Neuronal stem cell (in vitro differentiated cells): Measurements from ENCODE around the gene HMCN1.

ENCODE experiments used
- DNase-seq: peaks from one replicate; pipeline ENCODE4 v3.0.0-alpha.2; 2013; ENCODE audit warnings: low spot score
- H2AFZ ChIP-seq: one replicate; pipeline ENCODE4 v1.6.1; 2013; ENCODE audit warnings: mild to moderate bottlenecking, low read length, inconsistent platforms
- H2AK5ac ChIP-seq: 2 replicates; pipeline ENCODE4 v1.6.1; 2013; ENCODE audit warnings: low read depth, mild to moderate bottlenecking, inconsistent platforms, low read length, moderate library complexity, mixed read lengths
- H2BK120ac ChIP-seq: 2 replicates; pipeline ENCODE4 v1.6.1; 2013; ENCODE audit warnings: low read depth, mild to moderate bottlenecking, inconsistent platforms, low read length, moderate library complexity, mixed read lengths
- H2BK12ac ChIP-seq: one replicate; pipeline ENCODE4 v1.6.1; 2013; ENCODE audit warnings: low read length, inconsistent platforms
- H2BK15ac ChIP-seq: 2 replicates; pipeline ENCODE4 v1.6.1; 2013; ENCODE audit warnings: mild to moderate bottlenecking, low read length, inconsistent platforms, mixed read lengths
- H2BK5ac ChIP-seq: one replicate; pipeline ENCODE4 v1.6.1; 2013; ENCODE audit warnings: inconsistent platforms, mild to moderate bottlenecking, low read length, moderate library complexity
- H3K14ac ChIP-seq: one replicate; pipeline ENCODE4 v1.6.1; 2013; ENCODE audit warnings: low read length, inconsistent platforms
- H3K18ac ChIP-seq: 2 replicates; pipeline ENCODE4 v1.6.1; 2013; ENCODE audit warnings: low read length, inconsistent platforms
- H3K23ac ChIP-seq: 2 replicates; pipeline ENCODE4 v1.6.1; 2013; ENCODE audit warnings: low read depth, mild to moderate bottlenecking, mixed read lengths, low read length, inconsistent platforms; ENCODE audit not compliant: poor library complexity
- H3K27ac ChIP-seq: replicated peaks from 3 replicates; pipeline ENCODE4 v1.5.1; 2013; ENCODE audit warnings: low read length, inconsistent platforms
- H3K27me3 ChIP-seq, 3 experiments: 2 replicates each; pipeline ENCODE4 v1.6.1; 2013; ENCODE audit warnings: low read length in 3 of 3, mild to moderate bottlenecking in 2 of 3, inconsistent platforms in 1 of 3, low read depth in 1 of 3, mixed read lengths in 1 of 3, moderate library complexity in 1 of 3; ENCODE audit not compliant: control insufficient read depth in 3 of 3, insufficient read depth in 3 of 3
- H3K36me3 ChIP-seq, 2 donors: replicated peaks in 1 of 2; 2 replicates each; pipeline ENCODE4 v1.6.1; 2013; ENCODE audit warnings: low read length in 2 of 2; ENCODE audit not compliant: control insufficient read depth in 2 of 2, insufficient read depth in 2 of 2
- H3K4ac ChIP-seq: 2 replicates; pipeline ENCODE4 v1.6.1; 2013; ENCODE audit warnings: inconsistent platforms, mild to moderate bottlenecking, low read length, moderate library complexity
- H3K4me1 ChIP-seq, 2 donors: 1 replicate in 1 of 2; 2 replicates in 1 of 2; pipeline ENCODE4 v1.6.1; 2013; ENCODE audit warnings: low read length in 2 of 2, low read depth in 1 of 2; ENCODE audit not compliant: control insufficient read depth in 2 of 2, insufficient read depth in 1 of 2
- H3K4me2 ChIP-seq: one replicate; pipeline ENCODE4 v1.6.1; 2013; ENCODE audit warnings: mild to moderate bottlenecking, low read length, inconsistent platforms; ENCODE audit not compliant: insufficient read depth, poor library complexity, severe bottlenecking
- H3K4me3 ChIP-seq, 2 donors: 2 replicates each; pipeline ENCODE4 v1.5.1; 2013; ENCODE audit warnings: low read length in 2 of 2, mild to moderate bottlenecking in 2 of 2, inconsistent platforms in 1 of 2, moderate library complexity in 1 of 2
- H3K79me1 ChIP-seq: one replicate; pipeline ENCODE4 v1.6.1; 2013; ENCODE audit warnings: low read depth, mild to moderate bottlenecking, inconsistent platforms, low read length, moderate library complexity
- H3K9ac ChIP-seq: one replicate; pipeline ENCODE4 v1.6.1; 2013; ENCODE audit warnings: mild to moderate bottlenecking, low read depth, low read length, inconsistent platforms; ENCODE audit not compliant: poor library complexity
- H3K9me3 ChIP-seq, 2 donors: replicated peaks in 1 of 2; 2 replicates each; pipeline versions ENCODE3 to v1.6.1; 2013; ENCODE audit warnings: low read length in 2 of 2, mild to moderate bottlenecking in 2 of 2, inconsistent platforms in 1 of 2, low read depth in 1 of 2, mixed read lengths in 1 of 2, moderate library complexity in 1 of 2; ENCODE audit not compliant: control insufficient read depth in 2 of 2, insufficient read depth in 1 of 2
- H4K8ac ChIP-seq: one replicate; pipeline ENCODE4 v1.6.1; 2013; ENCODE audit warnings: low read depth, mild to moderate bottlenecking, inconsistent platforms, low read length, moderate library complexity
- H4K91ac ChIP-seq: one replicate; pipeline ENCODE4 v1.6.1; 2013; ENCODE audit warnings: low read length, low read depth, mild to moderate bottlenecking, inconsistent platforms; ENCODE audit not compliant: poor library complexity
- WGBS, 2 donors: extraction: QIAGEN DNeasy Blood & Tissue Kit; methylation state at CpG; one replicate each; pipeline ENCODE4 v1.1.7; 2013; ENCODE audit warnings: missing lambda C conversion rate in 2 of 2, mixed read lengths in 1 of 2; ENCODE audit not compliant: insufficient read length in 2 of 2, insufficient replicate concordance in 1 of 2; ENCODE audit errors: extremely low coverage in 2 of 2; 5-methylcytosine and 5-hydroxymethylcytosine counted together

The HMCN1 gene

GRCh38 chr1:185939142-185939541 is 205.0 kb downstream of the HMCN1 start:
- WGBS, 2 donors, result no CpG with 5 or more reads among the region's 3 CpGs
- Histone ChIP-seq H3K27ac (no peak overlapping the region), H3K4ac (no peak overlapping the region), H3K9ac (no peak overlapping the region), H3K23ac (no peak overlapping the region), H2AK5ac (no peak overlapping the region), H3K79me1 (no peaks in the 10 kb centered on the region), H3K9me3 (no peaks in the 10 kb centered on the region), H2BK15ac (no peak overlapping the region), H2BK5ac (no peak overlapping the region), H3K27me3 (no peaks in the 10 kb centered on the region), H4K91ac (no peak overlapping the region), H4K8ac (no peak overlapping the region), H3K14ac (no peak overlapping the region), H2AFZ (no peak overlapping the region), H2BK120ac (no peak overlapping the region), H3K18ac (no peak overlapping the region), H2BK12ac (no peak overlapping the region), H3K4me3 (no peak overlapping the region), H3K4me1 (no peaks in the 10 kb centered on the region), H3K4me2 (no peak overlapping the region), H3K36me3 (no peaks in the 10 kb centered on the region)
- no peak for DNase-seq

GRCh38 chr1:185942961-185943360 is 208.8 kb downstream of the HMCN1 start:
- H3K9me3 ChIP-seq, result no peaks in the 10 kb centered on the region
- no peak for DNase-seq
- no peak overlapping the region for H3K4me3 ChIP-seq
- no peak overlapping the region for H2AFZ ChIP-seq
- H3K18ac ChIP-seq, result no peak overlapping the region
- H3K79me1 ChIP-seq, result no peaks in the 10 kb centered on the region
- H2AK5ac ChIP-seq, result no peak overlapping the region
- H3K27ac ChIP-seq, result no peak overlapping the region
- H3K4ac ChIP-seq, result no peak overlapping the region
- H2BK120ac ChIP-seq, result no peak overlapping the region
- H4K8ac ChIP-seq, result no peak overlapping the region
- no peak overlapping the region for H3K4me2 ChIP-seq
- H3K4me1 ChIP-seq, result no peaks in the 10 kb centered on the region
- no peak overlapping the region for H2BK12ac ChIP-seq
- H3K36me3 ChIP-seq, result no peaks in the 10 kb centered on the region
- whole genome bisulfite sequencing, 2 donors, result no CpG with 5 or more reads among the region's 4 CpGs
- no peaks in the 10 kb centered on the region for H3K27me3 ChIP-seq
- no peak overlapping the region for H3K14ac ChIP-seq
- H3K9ac ChIP-seq, result no peak overlapping the region
- H4K91ac ChIP-seq, result no peak overlapping the region
- H2BK5ac ChIP-seq, result no peak overlapping the region
- no peak overlapping the region for H2BK15ac ChIP-seq
- H3K23ac ChIP-seq, result no peak overlapping the region

- no peak overlapping the region for H3K4me3 ChIP-seq
- no peaks in the 10 kb centered on the region for H3K27me3 ChIP-seq
- no peak overlapping the region for H2BK12ac ChIP-seq
- H2BK15ac ChIP-seq, result no peak overlapping the region
- H4K91ac ChIP-seq, result no peak overlapping the region
- no peak overlapping the region for H3K4me2 ChIP-seq
- no peak overlapping the region for H2BK5ac ChIP-seq
- H4K8ac ChIP-seq, result no peak overlapping the region
- H3K14ac ChIP-seq, result no peak overlapping the region
- WGBS, 2 donors, result no CpG with 5 or more reads among the region's 1 CpG
- DNase-seq, result no peak
- H2AK5ac ChIP-seq, result no peak overlapping the region
- H3K4me1 ChIP-seq, result no peaks in the 10 kb centered on the region
- H2AFZ ChIP-seq, result no peak overlapping the region
- no peak overlapping the region for H3K18ac ChIP-seq
- H3K27ac ChIP-seq, result no peak overlapping the region
- no peaks in the 10 kb centered on the region for H3K79me1 ChIP-seq
- H3K9me3 ChIP-seq, result no peaks in the 10 kb centered on the region
- no peak overlapping the region for H3K9ac ChIP-seq
- no peak overlapping the region for H2BK120ac ChIP-seq
- H3K23ac ChIP-seq, result no peak overlapping the region
- H3K4ac ChIP-seq, result no peak overlapping the region
- no peaks in the 10 kb centered on the region for H3K36me3 ChIP-seq
These were observed 222.7 kb downstream of the HMCN1 start for GRCh38 chr1:185956881-185957280.

- Histone ChIP-seq H3K27ac (no peak overlapping the region), H2BK12ac (no peak overlapping the region), H3K23ac (no peak overlapping the region), H2BK15ac (no peak overlapping the region), H3K4me1 (no peaks in the 10 kb centered on the region), H2BK5ac (no peak overlapping the region), H4K8ac (no peak overlapping the region), H2AK5ac (no peak overlapping the region), H3K36me3 (no peaks in the 10 kb centered on the region), H3K27me3 (no peaks in the 10 kb centered on the region), H2BK120ac (no peak overlapping the region), H2AFZ (no peak overlapping the region), H3K4me3 (no peak overlapping the region), H3K18ac (no peak overlapping the region), H3K4ac (no peak overlapping the region), H3K9me3 (no peaks in the 10 kb centered on the region), H3K9ac (no peak overlapping the region), H3K14ac (no peak overlapping the region), H4K91ac (no peak overlapping the region), H3K79me1 (no peaks in the 10 kb centered on the region), H3K4me2 (no peak overlapping the region)
- no peak for DNase-seq
- no CpG with 5 or more reads among the region's 3 CpGs for WGBS, 2 donors
These were observed 223.5 kb downstream of the HMCN1 start for GRCh38 chr1:185957441-185958363.
